Nucleus accumbens (tissue), 56 donors: ENCODE data around the gene BRD7.

ENCODE experiments used
- DNase-seq, 56 donors: peaks; one replicate each; lab custom pipeline; 2025; lab: John Stamatoyannopoulos, UW

The BRD7 gene

GRCh38 chr16:50390371-50390771 lies 21.6 kb upstream of the BRD7 start:
- DNase-seq, result no peak

DNA sequence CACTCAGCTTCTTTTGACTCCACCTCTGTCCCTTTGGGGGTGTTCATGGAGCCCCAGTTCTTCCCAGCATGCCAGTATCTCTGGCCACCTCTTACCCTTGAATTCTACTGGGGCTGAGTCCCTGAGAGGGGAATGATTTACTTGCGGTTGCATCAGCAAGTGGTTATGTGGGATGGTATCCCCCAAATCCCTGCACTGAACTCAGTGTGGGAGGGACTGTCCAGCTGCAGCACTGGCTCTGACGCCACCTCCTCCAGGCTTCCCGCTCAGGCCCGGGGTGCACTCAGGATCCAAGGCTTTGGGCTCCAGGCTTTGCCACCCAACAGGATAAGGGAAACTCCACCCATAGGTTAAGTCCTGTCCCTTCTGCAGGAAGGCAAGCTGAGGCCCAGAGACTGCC lies 21.1 kb upstream of the BRD7 start:
- no peak for DNase-seq

GRCh38 chr16:50388496-50388895 lies 19.7 kb upstream of the BRD7 start:
- no peak for DNase-seq

DNA sequence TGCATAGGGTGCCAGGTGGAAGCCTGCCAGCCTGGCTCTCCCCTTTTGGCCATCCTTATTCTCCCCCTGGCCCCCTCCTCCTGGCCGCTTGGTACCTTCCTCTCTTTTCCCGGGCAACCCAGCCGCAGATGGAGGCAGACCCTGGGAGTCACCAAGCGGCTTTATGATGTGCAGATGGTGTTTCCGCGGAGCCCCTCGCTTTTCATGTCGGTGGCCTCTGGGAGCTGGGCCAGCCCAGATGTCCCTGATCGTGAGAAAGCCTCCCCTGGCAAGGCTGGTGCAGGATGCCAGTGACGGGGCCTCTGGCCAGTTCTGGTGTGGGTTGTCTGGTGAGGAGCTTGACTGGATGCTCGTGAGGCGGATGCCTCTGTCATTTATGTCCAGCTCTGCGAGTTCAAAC lies 18.0 kb upstream of the BRD7 start:
- DNase-seq, result peak in 9 of 56 donors; percentile 3 to 34 (median 16)

GRCh38 chr16:50386139-50386538 lies 17.4 kb upstream of the BRD7 start:
- no peak for DNase-seq

DNA sequence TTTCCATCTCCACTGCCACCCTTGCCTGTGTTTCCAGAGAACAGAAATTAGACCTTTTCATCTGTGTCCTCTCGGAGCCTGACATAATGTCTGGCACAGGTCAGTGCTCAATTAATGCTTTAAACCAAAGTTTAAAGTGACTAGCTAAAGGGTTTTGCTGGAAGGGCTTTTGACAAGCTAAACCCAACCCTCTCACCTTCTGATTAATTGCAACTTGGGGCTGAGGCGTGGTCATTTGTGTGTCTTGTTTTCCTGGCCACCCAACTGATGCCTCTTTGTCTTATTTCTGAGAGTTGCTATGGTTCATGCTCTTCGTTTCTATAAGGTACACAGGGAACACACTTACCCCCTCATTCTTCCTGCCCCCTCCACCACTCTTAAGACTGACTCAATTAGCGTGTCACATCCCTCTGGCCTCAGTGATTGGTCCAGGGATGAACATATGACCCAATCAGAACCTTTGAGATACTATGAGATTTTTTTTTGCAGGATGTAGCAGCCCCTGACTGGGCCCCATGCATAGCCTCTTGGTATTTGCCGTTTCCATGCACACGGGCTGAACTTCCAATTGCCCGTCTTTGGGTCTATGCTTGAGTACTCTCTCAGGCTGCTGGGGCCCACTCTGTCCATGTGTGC lies 15.8 kb upstream of the BRD7 start:
- no peak for DNase-seq

DNA sequence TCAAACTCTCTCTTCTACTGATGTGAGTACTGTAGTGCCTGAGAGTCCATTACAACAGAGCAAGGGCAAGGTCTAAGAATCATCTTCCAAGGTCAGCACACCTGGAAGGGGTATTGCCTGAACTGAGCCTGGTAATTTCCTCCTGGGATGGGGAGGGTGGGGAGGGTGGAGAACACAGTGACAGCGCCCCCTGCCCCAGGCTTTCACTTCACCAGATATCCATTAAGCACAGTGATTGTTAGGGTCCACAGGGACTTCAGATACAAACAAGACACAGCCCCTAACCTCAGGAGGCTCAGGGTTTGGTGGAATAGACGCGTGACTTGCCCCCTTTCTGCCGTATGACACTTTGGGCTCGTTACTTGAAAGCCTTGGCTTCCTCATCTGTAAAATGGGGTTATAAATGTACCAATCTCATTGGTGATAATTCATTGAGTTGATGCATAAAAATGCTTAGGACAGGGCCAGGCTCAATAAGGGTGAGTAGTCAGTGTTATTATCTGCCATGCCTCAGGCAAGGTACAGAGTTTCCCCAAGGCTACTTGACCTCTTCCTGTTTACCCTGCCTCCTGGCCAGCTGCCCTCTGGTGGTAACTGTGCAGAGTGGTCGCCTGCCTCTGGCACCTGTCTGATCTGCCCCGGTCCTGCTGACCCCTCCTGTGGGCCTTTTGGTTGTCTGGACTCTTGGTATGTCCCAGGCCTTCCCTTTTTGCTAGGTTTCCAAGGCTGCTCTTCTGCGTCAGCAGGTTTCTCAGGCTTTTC lies 13.1 kb upstream of the BRD7 start:
- DNase-seq, result no peak

GRCh38 chr16:50378417-50378816 lies 9.6 kb upstream of the BRD7 start:
- DNase-seq, result no peak

GRCh38 chr16:50377001-50377400 lies 8.2 kb upstream of the BRD7 start:
- no peak for DNase-seq

- DNase-seq, result no peak
Observed at GRCh38 chr16:50373780-50374179, 5.0 kb upstream of the BRD7 start.

GRCh38 chr16:50373345-50373701 lies 4.5 kb upstream of the BRD7 start:
- DNase-seq, result no peak

- peak in 15 of 56 donors; percentile 5 to 44 (median 24) for DNase-seq
Observed at GRCh38 chr16:50372611-50373344, 4.0 kb upstream of the BRD7 start.

- peak in 44 of 56 donors; percentile 9 to 76 (median 44) for DNase-seq
Observed at GRCh38 chr16:50371936-50372595, 3.3 kb upstream of the BRD7 start.

DNA sequence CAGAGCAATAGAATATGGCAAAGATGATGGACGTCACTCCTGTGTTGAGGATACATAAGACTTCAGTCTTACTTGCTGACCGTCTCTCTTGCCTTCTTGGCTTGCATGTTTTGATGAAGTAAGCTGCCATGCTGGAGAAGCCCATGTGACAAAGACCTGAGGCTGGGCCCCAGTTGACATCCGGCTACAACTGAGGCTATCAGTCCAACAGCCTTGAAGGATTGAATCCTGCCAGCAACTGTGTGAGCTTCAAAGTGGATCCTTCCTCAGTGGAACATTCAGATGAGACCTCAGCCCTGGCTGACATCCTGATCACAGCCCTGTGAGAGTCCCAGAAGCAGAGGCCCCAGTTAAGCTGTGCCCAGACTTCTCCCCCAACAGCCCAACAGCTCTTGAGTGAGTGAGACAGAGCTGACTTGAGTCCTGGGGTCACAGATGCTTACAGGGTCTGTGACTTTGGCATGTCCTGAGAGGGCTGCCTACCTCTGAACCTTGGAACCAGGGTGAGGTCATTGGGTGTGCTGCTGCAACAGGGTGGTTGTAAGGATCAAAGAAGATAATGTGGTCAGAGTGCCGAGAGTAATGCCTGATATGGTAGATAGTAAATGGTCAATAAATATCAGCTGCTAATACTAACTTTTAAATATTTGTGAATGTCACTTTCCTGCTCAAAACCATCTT lies 2.4 kb upstream of the BRD7 start:
- DNase-seq, result no peak

GRCh38 chr16:50369133-50369804 lies 481 bp upstream of the BRD7 start:
- DNase-seq, result no peak

- no peak for DNase-seq
Observed at GRCh38 chr16:50367777-50368409, 895 bp downstream of the BRD7 start.

- no peak for DNase-seq
Observed at GRCh38 chr16:50365791-50366575, 2.8 kb downstream of the BRD7 start.

- no peak for DNase-seq
Observed at GRCh38 chr16:50363656-50364055, 5.1 kb downstream of the BRD7 start.

- DNase-seq, result no peak
Observed at GRCh38 chr16:50360779-50361178, 8.0 kb downstream of the BRD7 start.
